ENCODE measurements around the gene VN1R5.
A peak's percentile ranks its signal among the peaks of the same experiment; 100 is the strongest.
"Not testable (repeated sequence)": the region's sequence is repeated elsewhere in the genome, so short reads cannot be mapped to it uniquely, and the experiment has no call there.

Gene VN1R5

GRCh38 chr1:247216261-247216660, 39.6 kb upstream of the VN1R5 start:
- DNase-seq (ENCODE audit: low read depth) = no peak
- TF ChIP-seq, protein P1, sequence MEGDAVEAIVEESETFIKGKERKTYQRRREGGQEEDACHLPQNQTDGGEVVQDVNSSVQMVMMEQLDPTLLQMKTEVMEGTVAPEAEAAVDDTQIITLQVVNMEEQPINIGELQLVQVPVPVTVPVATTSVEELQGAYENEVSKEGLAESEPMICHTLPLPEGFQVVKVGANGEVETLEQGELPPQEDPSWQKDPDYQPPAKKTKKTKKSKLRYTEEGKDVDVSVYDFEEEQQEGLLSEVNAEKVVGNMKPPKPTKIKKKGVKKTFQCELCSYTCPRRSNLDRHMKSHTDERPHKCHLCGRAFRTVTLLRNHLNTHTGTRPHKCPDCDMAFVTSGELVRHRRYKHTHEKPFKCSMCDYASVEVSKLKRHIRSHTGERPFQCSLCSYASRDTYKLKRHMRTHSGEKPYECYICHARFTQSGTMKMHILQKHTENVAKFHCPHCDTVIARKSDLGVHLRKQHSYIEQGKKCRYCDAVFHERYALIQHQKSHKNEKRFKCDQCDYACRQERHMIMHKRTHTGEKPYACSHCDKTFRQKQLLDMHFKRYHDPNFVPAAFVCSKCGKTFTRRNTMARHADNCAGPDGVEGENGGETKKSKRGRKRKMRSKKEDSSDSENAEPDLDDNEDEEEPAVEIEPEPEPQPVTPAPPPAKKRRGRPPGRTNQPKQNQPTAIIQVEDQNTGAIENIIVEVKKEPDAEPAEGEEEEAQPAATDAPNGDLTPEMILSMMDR (IDR thresholded peaks at IDR 0.05; ENCODE audit: control insufficient read depth, extremely low read depth, insufficient read depth) = no peak
- no peak overlapping the region for H3K4me3 ChIP-seq (ENCODE audit: low read depth, low read length)

- TF ChIP-seq, protein P1 (IDR thresholded peaks at IDR 0.05; ENCODE audit: control insufficient read depth, extremely low read depth, insufficient read depth) = no peak
- DNase-seq (ENCODE audit: low read depth) = no peak
- no peak overlapping the region for H3K4me3 ChIP-seq (ENCODE audit: low read depth, low read length)
Observed at GRCh38 chr1:247218121-247218651, 37.7 kb upstream of the VN1R5 start.

- not testable (repeated sequence) for H3K4me3 ChIP-seq (ENCODE audit: low read depth, low read length); DNase-seq (ENCODE audit: low read depth)
Observed at GRCh38 chr1:247220280-247220679, 35.6 kb upstream of the VN1R5 start.

DNA sequence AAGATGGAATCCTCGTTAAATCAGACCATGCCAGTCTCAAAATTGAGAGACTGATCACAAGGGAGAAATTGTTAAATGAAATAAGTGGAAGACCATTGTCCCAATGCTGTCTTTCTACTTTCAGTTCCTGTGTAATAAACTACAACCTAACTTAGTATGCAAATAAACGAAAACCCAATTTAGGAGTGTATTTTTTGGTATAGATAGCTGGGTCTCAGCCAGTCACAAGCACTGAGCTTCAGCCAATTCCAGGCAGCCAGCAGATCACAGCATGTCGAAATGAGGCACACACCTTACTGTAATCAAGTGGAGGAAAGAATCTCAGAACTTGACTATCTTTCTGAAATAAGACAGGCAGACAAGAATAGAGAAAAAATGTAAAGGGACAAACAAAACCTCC, 33.0 kb upstream of the VN1R5 start:
- TF ChIP-seq, protein P1 (IDR thresholded peaks at IDR 0.05; ENCODE audit: control insufficient read depth, extremely low read depth, insufficient read depth) = no peak
- H3K4me3 ChIP-seq (ENCODE audit: low read depth, low read length) = no peak overlapping the region
- no peak for DNase-seq (ENCODE audit: low read depth)

DNA sequence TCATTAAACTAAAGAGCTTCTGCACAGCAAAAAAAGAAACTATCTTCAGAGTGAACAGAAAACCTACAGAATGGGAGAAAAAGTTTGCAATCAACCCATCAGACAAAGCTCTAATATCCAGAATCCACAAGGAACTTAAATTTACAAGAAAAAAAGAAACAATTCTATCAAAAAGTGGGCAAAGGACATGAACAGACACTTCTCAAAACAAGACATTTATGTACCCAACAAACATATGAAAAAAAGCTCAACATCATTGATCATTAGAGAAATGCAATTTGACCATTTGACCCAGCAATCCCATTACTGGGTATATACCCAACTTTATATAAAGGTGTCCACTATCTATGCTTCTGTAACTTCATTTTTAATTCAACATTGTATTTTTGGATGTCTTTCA, 31.1 kb upstream of the VN1R5 start:
- TF ChIP-seq, protein P1 (IDR thresholded peaks at IDR 0.05; ENCODE audit: control insufficient read depth, extremely low read depth, insufficient read depth) = no peak
- no peak for DNase-seq (ENCODE audit: low read depth)
- no peak overlapping the region for H3K4me3 ChIP-seq (ENCODE audit: low read depth, low read length)

DNA sequence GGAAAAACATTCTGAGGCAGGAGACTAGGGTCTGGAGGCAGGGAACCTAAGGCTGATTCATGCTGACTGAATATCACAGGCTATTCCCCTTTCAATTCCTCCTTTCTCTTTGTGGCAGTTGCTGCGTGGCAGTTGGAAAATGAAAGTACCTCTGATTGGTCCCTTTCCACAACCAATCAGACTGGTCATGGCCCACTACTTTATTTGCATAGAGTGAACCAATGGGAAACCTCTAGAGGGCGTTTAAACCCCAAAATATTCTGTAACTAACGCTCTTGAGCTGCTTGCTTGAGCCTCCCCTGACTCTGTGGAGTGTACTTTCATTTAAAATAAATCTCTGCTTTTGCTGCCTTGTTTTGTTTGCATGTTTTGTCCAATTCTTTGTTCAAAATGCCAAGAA, 27.7 kb upstream of the VN1R5 start:
- H3K4me3 ChIP-seq (ENCODE audit: low read depth, low read length) = 0 out of 2 replicates have a peak overlapping the region, but pooled peaks have one; percentile 1
- TF ChIP-seq, protein P1 (IDR thresholded peaks at IDR 0.05; ENCODE audit: control insufficient read depth, extremely low read depth, insufficient read depth) = no peak
- DNase-seq (ENCODE audit: low read depth) = no peak

DNA sequence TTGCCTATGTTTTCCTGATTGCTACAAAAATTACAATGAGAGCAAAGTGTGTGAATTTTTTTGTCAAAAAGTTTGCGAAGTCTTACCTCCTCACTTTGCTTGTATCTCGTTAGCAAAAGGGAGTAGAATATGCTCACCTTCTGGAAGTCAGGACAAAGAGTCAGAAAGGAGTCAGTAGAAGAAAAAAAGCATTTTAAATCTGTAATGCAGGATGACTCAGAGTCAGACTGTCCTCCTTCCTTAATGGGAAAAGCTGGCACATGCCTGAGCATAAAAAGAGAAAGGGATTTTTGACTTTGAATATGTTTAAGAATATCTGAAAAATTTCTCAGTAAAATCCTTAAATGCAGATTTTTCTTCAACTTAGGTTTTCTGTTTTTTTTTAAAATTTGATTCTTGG, 14.2 kb upstream of the VN1R5 start:
- no peak for DNase-seq (ENCODE audit: low read depth)
- H3K4me3 ChIP-seq (ENCODE audit: low read depth, low read length) = no peak overlapping the region
- TF ChIP-seq, protein P1 (IDR thresholded peaks at IDR 0.05; ENCODE audit: control insufficient read depth, extremely low read depth, insufficient read depth) = no peak
